ENCODE measurements around the gene ATP8B3. TPM values are rescaled to one million over a fixed set of nuclear protein-coding genes. Genes with fewer than 3 reads are reported as not detected.

The ATP8B3 gene
- total and polyA plus RNA-seq, 2 experiments from 2014 or later, result 2.1 to 6.0 TPM

GRCh38 chr19:1787116-1787515 is 25.0 kb downstream of the ATP8B3 start:
- H3K4me1 Mint-ChIP-seq, result no peaks in the 10 kb centered on the region
- H3K79me2 ChIP-seq (replicated peaks; ENCODE audit: insufficient read depth), result no peaks in the 10 kb centered on the region
- no peak overlapping the region for H3K4me2 ChIP-seq
- 0 out of 3 replicates have a peak, but pooled peaks cover 2% of the 10 kb centered on the region for H3K36me3 Mint-ChIP-seq (ENCODE audit: low read depth)
- H3K27ac ChIP-seq (ENCODE audit: low read depth), result no peak overlapping the region
- no peak for ATAC-seq
- peaks cover 22% of the 10 kb centered on the region for H3K9me3 Mint-ChIP-seq
- no peak overlapping the region for H3K4me3 Mint-ChIP-seq
- H3K36me3 ChIP-seq (ENCODE audit: insufficient read depth), result no peaks in the 10 kb centered on the region
- no peaks in the 10 kb centered on the region for H3K4me1 ChIP-seq (ENCODE audit: insufficient read depth)
- H4K20me1 ChIP-seq (replicated peaks; ENCODE audit: insufficient read depth), result no peaks in the 10 kb centered on the region
- H3K4me3 ChIP-seq, result no peak overlapping the region
- H2AFZ ChIP-seq, result no peak overlapping the region
- no peak for TF ChIP-seq ZNF331 (CRISPR knock-in tag; IDR thresholded peaks at IDR 0.05; ENCODE audit: low read depth)
- TF ChIP-seq CTCF (conservative IDR thresholded peaks at IDR 0.05; ENCODE audit: low read depth in 2 of 2), result no peak
- no peak for TF ChIP-seq EZH2phosphoT487 (IDR thresholded peaks at IDR 0.05; ENCODE audit: unreplicated experiment)
- no peak for TF ChIP-seq STAT1 (IDR thresholded peaks at IDR 0.05; ENCODE audit: unreplicated experiment)
- no peak for TF ChIP-seq ZNF462 (CRISPR knock-in tag; IDR thresholded peaks at IDR 0.05)
- H3K9me2 ChIP-seq (ENCODE audit: insufficient read depth), result no peaks in the 10 kb centered on the region
- peaks cover 31% of the 10 kb centered on the region for H3K27me3 ChIP-seq (ENCODE audit: insufficient read depth)
- DNase-seq (ENCODE audit: low spot score), result no peak
- no peak overlapping the region for H3K27ac Mint-ChIP-seq
- peaks cover 7% of the 10 kb centered on the region; the same call in 1 of the 2 replicates for H3F3A ChIP-seq (replicated peaks; ENCODE audit: low read depth)
- peaks cover 20% of the 10 kb centered on the region for H3K27me3 Mint-ChIP-seq (ENCODE audit: insufficient read depth, low read depth, poor library complexity)

All from GM23338 (cell line).